Gastrocnemius medialis (tissue), 4 donors: ENCODE data around the gene UGT1A9.

Experiments used
- POLR2A ChIP-seq, 2 donors: fragments of 450-650 bp; IDR thresholded peaks; one replicate each; pipeline ENCODE4 v1.6.1; 2017; ENCODE audit warnings: antibody characterized with exemption in 2 of 2, mild to moderate bottlenecking in 2 of 2, moderate library complexity in 2 of 2
- TF ChIP-seq, protein P1 (sequence below), 5 experiments: fragments of 450-650 bp in 3 of 5; fragments of 200-600 bp in 2 of 5; sonication (generic) in 2 of 5; IDR thresholded peaks in 4 of 5; conservative IDR thresholded peaks in 1 of 5; 1 replicate in 4 of 5; 2 replicates in 1 of 5; pipeline ENCODE4 v1.5.1; 2016 to 2019; ENCODE audit warnings: antibody characterized with exemption in 5 of 5, mild to moderate bottlenecking in 3 of 5, moderate library complexity in 3 of 5

DNA sequence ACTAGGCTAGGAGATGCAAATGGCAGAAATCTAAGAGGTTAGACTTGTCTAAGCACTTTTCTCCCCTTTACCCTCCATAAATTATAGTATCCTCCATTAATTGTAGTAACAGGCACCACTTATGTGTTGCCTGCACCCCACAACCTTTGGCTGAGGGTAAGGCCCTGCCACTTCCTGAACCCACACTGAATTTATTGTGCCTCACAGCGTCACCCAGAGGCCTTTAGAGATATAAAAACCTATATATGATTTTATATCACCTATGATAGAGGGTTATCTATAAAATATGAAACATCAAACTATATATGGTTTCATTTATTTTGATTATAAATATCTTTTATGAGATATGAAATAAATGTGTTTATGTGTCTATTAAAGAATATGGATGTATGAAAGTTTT, 2.6 kb downstream of the UGT1A9 start:
- TF ChIP-seq, protein P1, sequence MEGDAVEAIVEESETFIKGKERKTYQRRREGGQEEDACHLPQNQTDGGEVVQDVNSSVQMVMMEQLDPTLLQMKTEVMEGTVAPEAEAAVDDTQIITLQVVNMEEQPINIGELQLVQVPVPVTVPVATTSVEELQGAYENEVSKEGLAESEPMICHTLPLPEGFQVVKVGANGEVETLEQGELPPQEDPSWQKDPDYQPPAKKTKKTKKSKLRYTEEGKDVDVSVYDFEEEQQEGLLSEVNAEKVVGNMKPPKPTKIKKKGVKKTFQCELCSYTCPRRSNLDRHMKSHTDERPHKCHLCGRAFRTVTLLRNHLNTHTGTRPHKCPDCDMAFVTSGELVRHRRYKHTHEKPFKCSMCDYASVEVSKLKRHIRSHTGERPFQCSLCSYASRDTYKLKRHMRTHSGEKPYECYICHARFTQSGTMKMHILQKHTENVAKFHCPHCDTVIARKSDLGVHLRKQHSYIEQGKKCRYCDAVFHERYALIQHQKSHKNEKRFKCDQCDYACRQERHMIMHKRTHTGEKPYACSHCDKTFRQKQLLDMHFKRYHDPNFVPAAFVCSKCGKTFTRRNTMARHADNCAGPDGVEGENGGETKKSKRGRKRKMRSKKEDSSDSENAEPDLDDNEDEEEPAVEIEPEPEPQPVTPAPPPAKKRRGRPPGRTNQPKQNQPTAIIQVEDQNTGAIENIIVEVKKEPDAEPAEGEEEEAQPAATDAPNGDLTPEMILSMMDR (IDR thresholded peaks at IDR 0.05 in 4 of 5, conservative IDR thresholded peaks at IDR 0.05 in 1 of 5) = no peak
- TF ChIP-seq POLR2A (IDR thresholded peaks at IDR 0.05) = no peak
